Measurements from ENCODE around the gene PHLPP1. TPM values are rescaled to one million over a fixed set of nuclear protein-coding genes. Genes with fewer than 3 reads are reported as not detected.

Gene PHLPP1
- total and polyA plus RNA-seq, 2 experiments from 2014 or later = 15.7 to 73.6 TPM

- Histone ChIP-seq H3K4me1 (ENCODE audit: insufficient read depth) (no peaks in the 10 kb centered on the region), H4K20me1 (replicated peaks; ENCODE audit: insufficient read depth) (no peaks in the 10 kb centered on the region; the same call in 1 of the 2 replicates), H3K9me2 (ENCODE audit: insufficient read depth) (no peaks in the 10 kb centered on the region), H3K27me3 (ENCODE audit: insufficient read depth) (no peaks in the 10 kb centered on the region), H3K4me3 (no peak overlapping the region), H3K79me2 (replicated peaks; ENCODE audit: insufficient read depth) (no peaks in the 10 kb centered on the region), H3K27ac (ENCODE audit: low read depth) (peak overlapping the region; percentile 19; the same call in 1 of the 2 replicates), H2AFZ (no peak overlapping the region), H3K36me3 (ENCODE audit: insufficient read depth) (peaks cover 9% of the 10 kb centered on the region), H3F3A (replicated peaks; ENCODE audit: low read depth) (0 out of 2 replicates have a peak, but pooled peaks cover 4% of the 10 kb centered on the region), H3K4me2 (no peak overlapping the region)
- Mint-ChIP-seq H3K27me3 (ENCODE audit: insufficient read depth, low read depth, poor library complexity) (peaks cover 17% of the 10 kb centered on the region), H3K9me3 (no peaks in the 10 kb centered on the region), H3K4me3 (no peak overlapping the region), H3K27ac (peak overlapping the region; percentile 56; the same call in 1 of the 2 replicates), H3K4me1 (peaks cover 27% of the 10 kb centered on the region), H3K36me3 (ENCODE audit: low read depth) (peaks cover 46% of the 10 kb centered on the region)
- 0 out of 3 replicates have a peak, but pooled peaks have one; percentile 8 for ATAC-seq
- TF ChIP-seq ZNF331 (CRISPR knock-in tag; IDR thresholded peaks at IDR 0.05; ENCODE audit: low read depth) = no peak
- no peak for DNase-seq (ENCODE audit: low spot score)
Measured at GRCh38 chr18:62981566-62981965, 266.2 kb downstream of the PHLPP1 start.

- DNase-seq (ENCODE audit: low spot score) (peak; percentile 87), ATAC-seq (peak; percentile 84)
- peaks cover 19% of the 10 kb centered on the region for H3K27me3 Mint-ChIP-seq (ENCODE audit: insufficient read depth, low read depth, poor library complexity)
- H3K4me3 ChIP-seq = no peak overlapping the region
- peaks cover 4% of the 10 kb centered on the region; the same call in 1 of the 2 replicates for H3K36me3 ChIP-seq (ENCODE audit: insufficient read depth)
- no peak overlapping the region for H3K4me3 Mint-ChIP-seq
- H3K36me3 Mint-ChIP-seq (ENCODE audit: low read depth) = peaks cover 35% of the 10 kb centered on the region
- no peaks in the 10 kb centered on the region for H3K27me3 ChIP-seq (ENCODE audit: insufficient read depth)
- H3K9me2 ChIP-seq (ENCODE audit: insufficient read depth) = no peaks in the 10 kb centered on the region
- no peaks in the 10 kb centered on the region; the same call in 1 of the 2 replicates for H4K20me1 ChIP-seq (replicated peaks; ENCODE audit: insufficient read depth)
- H3K27ac ChIP-seq (ENCODE audit: low read depth) = peak overlapping the region; percentile 53; the same call in 1 of the 2 replicates
- H3K79me2 ChIP-seq (replicated peaks; ENCODE audit: insufficient read depth) = no peaks in the 10 kb centered on the region
- peaks cover 27% of the 10 kb centered on the region for H3K4me1 Mint-ChIP-seq
- no peak overlapping the region for H3K27ac Mint-ChIP-seq
- 0 out of 2 replicates have a peak, but pooled peaks cover 4% of the 10 kb centered on the region for H3F3A ChIP-seq (replicated peaks; ENCODE audit: low read depth)
- H3K9me3 Mint-ChIP-seq = no peaks in the 10 kb centered on the region
- no peak overlapping the region for H2AFZ ChIP-seq
- no peak overlapping the region for H3K4me2 ChIP-seq
- no peak for TF ChIP-seq EZH2phosphoT487 (IDR thresholded peaks at IDR 0.05; ENCODE audit: unreplicated experiment)
- no peak for TF ChIP-seq POLR2AphosphoS5 (IDR thresholded peaks at IDR 0.05; ENCODE audit: low read depth)
- TF ChIP-seq STAT1 (IDR thresholded peaks at IDR 0.05; ENCODE audit: unreplicated experiment) = no peak
- no peak for TF ChIP-seq JUNB (IDR thresholded peaks at IDR 0.05; ENCODE audit: unreplicated experiment)
- TF ChIP-seq CTCF (conservative IDR thresholded peaks at IDR 0.05; ENCODE audit: low read depth in 2 of 2) = peak; percentile 86 to 94
- H3K4me1 ChIP-seq (ENCODE audit: insufficient read depth) = no peaks in the 10 kb centered on the region
Measured at GRCh38 chr18:62982600-62983251, 267.4 kb downstream of the PHLPP1 start.

- Histone ChIP-seq H3K79me2 (replicated peaks; ENCODE audit: insufficient read depth) (no peaks in the 10 kb centered on the region), H3K27me3 (ENCODE audit: insufficient read depth) (no peaks in the 10 kb centered on the region), H3K4me3 (no peak overlapping the region), H3K4me1 (ENCODE audit: insufficient read depth) (no peaks in the 10 kb centered on the region), H3K36me3 (ENCODE audit: insufficient read depth) (no peaks in the 10 kb centered on the region; the same call in 1 of the 2 replicates), H3K4me2 (no peak overlapping the region), H2AFZ (no peak overlapping the region), H3K27ac (ENCODE audit: low read depth) (no peak overlapping the region), H3F3A (replicated peaks; ENCODE audit: low read depth) (0 out of 2 replicates have a peak, but pooled peaks cover 4% of the 10 kb centered on the region), H4K20me1 (replicated peaks; ENCODE audit: insufficient read depth) (no peaks in the 10 kb centered on the region), H3K9me2 (ENCODE audit: insufficient read depth) (no peaks in the 10 kb centered on the region)
- Mint-ChIP-seq H3K4me3 (no peak overlapping the region), H3K27ac (no peak overlapping the region), H3K36me3 (ENCODE audit: low read depth) (peaks cover 15% of the 10 kb centered on the region), H3K9me3 (no peaks in the 10 kb centered on the region), H3K27me3 (ENCODE audit: insufficient read depth, low read depth, poor library complexity) (peaks cover 16% of the 10 kb centered on the region), H3K4me1 (peaks cover 26% of the 10 kb centered on the region)
- no peak for DNase-seq (ENCODE audit: low spot score)
- no peak for ATAC-seq
- TF ChIP-seq ZNF462 (CRISPR knock-in tag; IDR thresholded peaks at IDR 0.05) = no peak
Measured at GRCh38 chr18:62984656-62985315, 269.4 kb downstream of the PHLPP1 start.
